ENCODE data around the gene HSPA5. TPM values are rescaled to one million over a fixed set of nuclear protein-coding genes. Genes with fewer than 3 reads are reported as not detected.
A peak's percentile ranks its signal among the peaks of the same experiment; 100 is the strongest.
"Not testable (repeated sequence)": the region's sequence is repeated elsewhere in the genome, so short reads cannot be mapped to it uniquely, and the experiment has no call there.

HSPA5 gene
- total and polyA plus RNA-seq, 7 donors: 53.2 to 179 (median 89.7) TPM

- DNase-seq: no peak
- Histone ChIP-seq H3K27me3 (ENCODE audit: insufficient read depth in 3 of 3, low read length in 2 of 3) (no peaks in the 10 kb centered on the region), H3K9me3 (no peaks in the 10 kb centered on the region), H3K36me3 (ENCODE audit: insufficient read depth in 1 of 2, low read depth in 1 of 2) (no peaks in the 10 kb centered on the region), H3K27ac (no peak overlapping the region), H3K4me3 (no peak overlapping the region), H3K4me1 (peaks cover 18% of the 10 kb centered on the region)
- ATAC-seq: no peak
- intact Hi-C loops (cut with DNase I): no loop called here
- WGBS, 3 donors: 97 to 98% (median 98%) methylated on average over 4 of the region's 4 CpGs
- TF ChIP-seq CTCF (IDR thresholded peaks at IDR 0.05): no peak
Observed at GRCh38 chr9:125276771-125277170, 35.6 kb upstream of the HSPA5 start.

GRCh38 chr9:125272697-125273096 is 31.6 kb upstream of the HSPA5 start:
- DNase-seq (no peak), ATAC-seq (no peak)
- no peak for TF ChIP-seq CTCF (IDR thresholded peaks at IDR 0.05)
- intact Hi-C loops (cut with DNase I): no loop called here
- Histone ChIP-seq H3K36me3 (ENCODE audit: insufficient read depth in 1 of 2, low read depth in 1 of 2) (peaks cover 0 to 9% of the 10 kb centered on the region in 2 donors), H3K27ac (no peak overlapping the region), H3K4me1 (peaks cover 15% of the 10 kb centered on the region), H3K9me3 (no peaks in the 10 kb centered on the region), H3K4me3 (no peak overlapping the region), H3K27me3 (ENCODE audit: insufficient read depth in 3 of 3, low read length in 2 of 3) (no peaks in the 10 kb centered on the region)
- 72 to 74% (median 73%) methylated on average over 3 of the region's 3 CpGs for WGBS, 3 donors

GRCh38 chr9:125271081-125271480 is 29.9 kb upstream of the HSPA5 start:
- intact Hi-C loops (cut with DNase I): no loop called here
- TF ChIP-seq CTCF (IDR thresholded peaks at IDR 0.05): no peak
- no peak overlapping the region for H3K4me3 ChIP-seq
- peaks cover 15% of the 10 kb centered on the region for H3K4me1 ChIP-seq
- no peaks in the 10 kb centered on the region for H3K9me3 ChIP-seq
- no peak overlapping the region for H3K27ac ChIP-seq
- no peaks in the 10 kb centered on the region for H3K27me3 ChIP-seq (ENCODE audit: insufficient read depth in 3 of 3, low read length in 2 of 3)
- 74 to 86% (median 76%) methylated on average over 5 of the region's 5 CpGs for WGBS, 3 donors
- H3K36me3 ChIP-seq (ENCODE audit: insufficient read depth in 1 of 2, low read depth in 1 of 2): peaks cover 4 to 21% of the 10 kb centered on the region in 2 donors
- no peak for ATAC-seq
- DNase-seq: no peak

- Histone ChIP-seq H3K4me1 (peaks cover 15% of the 10 kb centered on the region), H3K4me3 (no peak overlapping the region), H3K9me3 (no peaks in the 10 kb centered on the region), H3K36me3 (ENCODE audit: insufficient read depth in 1 of 2, low read depth in 1 of 2) (peaks cover 4 to 36% of the 10 kb centered on the region in 2 donors), H3K27ac (no peak overlapping the region), H3K27me3 (ENCODE audit: insufficient read depth in 3 of 3, low read length in 2 of 3) (no peaks in the 10 kb centered on the region)
- no peak for TF ChIP-seq CTCF (IDR thresholded peaks at IDR 0.05)
- DNase-seq (no peak), ATAC-seq (no peak)
- intact Hi-C loops (cut with DNase I): no loop called here
- 83 to 96% (median 95%) methylated on average over 1 of the region's 1 CpG for WGBS, 3 donors
Observed at GRCh38 chr9:125269014-125269397, 27.9 kb upstream of the HSPA5 start.

- DNase-seq (no peak), ATAC-seq (no peak)
- H3K9me3 ChIP-seq: no peaks in the 10 kb centered on the region
- intact Hi-C loops (cut with DNase I): no loop called here
- peaks cover 20% of the 10 kb centered on the region for H3K4me1 ChIP-seq
- no peaks in the 10 kb centered on the region for H3K27me3 ChIP-seq (ENCODE audit: insufficient read depth in 3 of 3, low read length in 2 of 3)
- no peak overlapping the region for H3K27ac ChIP-seq
- no peak overlapping the region for H3K4me3 ChIP-seq
- peaks cover 4 to 41% of the 10 kb centered on the region in 2 donors for H3K36me3 ChIP-seq (ENCODE audit: insufficient read depth in 1 of 2, low read depth in 1 of 2)
- TF ChIP-seq CTCF (IDR thresholded peaks at IDR 0.05): no peak
- 65 to 84% (median 71%) methylated on average over 6 of the region's 6 CpGs for WGBS, 3 donors
Observed at GRCh38 chr9:125268394-125269013, 27.4 kb upstream of the HSPA5 start.

- H3K27me3 ChIP-seq (ENCODE audit: insufficient read depth in 3 of 3, low read length in 2 of 3); DNase-seq; intact Hi-C loops (cut with DNase I); H3K4me3 ChIP-seq; ATAC-seq; H3K9me3 ChIP-seq: not testable (repeated sequence)
- Histone ChIP-seq H3K36me3 (ENCODE audit: insufficient read depth in 1 of 2, low read depth in 1 of 2) (peaks cover 4 to 38% of the 10 kb centered on the region in 2 donors), H3K4me1 (peaks cover 28% of the 10 kb centered on the region), H3K27ac (peak overlapping the region; percentile 55)
- whole genome bisulfite sequencing, 3 donors: 78 to 79% (median 78%) methylated on average over 7 of the region's 7 CpGs
Observed at GRCh38 chr9:125264068-125264467, 22.9 kb upstream of the HSPA5 start.

All from psoas muscle (tissue), 8 donors.